ENCODE measurements around the gene ADGRV1. TPM values are rescaled to one million over a fixed set of nuclear protein-coding genes. Genes with fewer than 3 reads are reported as not detected.

ADGRV1 gene
- total RNA-seq, 4 donors from 2014 or later = 0.39 to 1.9 (median 1.00) TPM

DNA sequence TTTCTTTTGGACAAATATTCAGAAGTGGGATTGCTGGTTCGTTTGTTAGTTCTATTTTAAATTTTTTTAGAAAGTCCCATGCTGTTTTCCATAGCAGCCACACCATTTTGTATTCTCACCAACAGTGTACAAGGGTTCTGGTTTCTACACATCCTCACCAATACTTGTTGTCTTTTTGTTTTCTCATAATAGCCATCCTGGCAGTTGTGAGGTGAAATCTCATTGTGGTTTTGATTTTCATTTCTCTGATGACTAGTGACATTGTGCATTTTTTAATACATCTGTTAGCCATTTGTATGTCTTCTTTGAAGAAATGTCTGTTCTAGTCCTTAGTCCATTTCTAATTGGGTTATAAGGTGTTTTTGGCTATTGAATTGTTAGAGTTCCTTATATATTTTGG lies 610.3 kb downstream of the ADGRV1 start:
- Histone ChIP-seq H3K36me3 (no peaks in the 10 kb centered on the region), H3K4me1 (peaks cover 0 to 16% (median 10%) of the 10 kb centered on the region in 4 donors), H3K27me3 (no peaks in the 10 kb centered on the region), H3K9me3 (no peaks in the 10 kb centered on the region), H3K4me3 (no peak overlapping the region), H3K27ac (no peak overlapping the region)
- no peak for DNase-seq (ENCODE audit: low spot score in 2 of 2)
- WGBS, 2 donors = 69 to 73% methylated on average over 1 of the region's 1 CpG
- TF ChIP-seq, protein P1, sequence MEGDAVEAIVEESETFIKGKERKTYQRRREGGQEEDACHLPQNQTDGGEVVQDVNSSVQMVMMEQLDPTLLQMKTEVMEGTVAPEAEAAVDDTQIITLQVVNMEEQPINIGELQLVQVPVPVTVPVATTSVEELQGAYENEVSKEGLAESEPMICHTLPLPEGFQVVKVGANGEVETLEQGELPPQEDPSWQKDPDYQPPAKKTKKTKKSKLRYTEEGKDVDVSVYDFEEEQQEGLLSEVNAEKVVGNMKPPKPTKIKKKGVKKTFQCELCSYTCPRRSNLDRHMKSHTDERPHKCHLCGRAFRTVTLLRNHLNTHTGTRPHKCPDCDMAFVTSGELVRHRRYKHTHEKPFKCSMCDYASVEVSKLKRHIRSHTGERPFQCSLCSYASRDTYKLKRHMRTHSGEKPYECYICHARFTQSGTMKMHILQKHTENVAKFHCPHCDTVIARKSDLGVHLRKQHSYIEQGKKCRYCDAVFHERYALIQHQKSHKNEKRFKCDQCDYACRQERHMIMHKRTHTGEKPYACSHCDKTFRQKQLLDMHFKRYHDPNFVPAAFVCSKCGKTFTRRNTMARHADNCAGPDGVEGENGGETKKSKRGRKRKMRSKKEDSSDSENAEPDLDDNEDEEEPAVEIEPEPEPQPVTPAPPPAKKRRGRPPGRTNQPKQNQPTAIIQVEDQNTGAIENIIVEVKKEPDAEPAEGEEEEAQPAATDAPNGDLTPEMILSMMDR (IDR thresholded peaks at IDR 0.05) = no peak
- TF ChIP-seq EP300 (IDR thresholded peaks at IDR 0.05) (no peak), POLR2A (IDR thresholded peaks at IDR 0.05) (no peak)

DNA sequence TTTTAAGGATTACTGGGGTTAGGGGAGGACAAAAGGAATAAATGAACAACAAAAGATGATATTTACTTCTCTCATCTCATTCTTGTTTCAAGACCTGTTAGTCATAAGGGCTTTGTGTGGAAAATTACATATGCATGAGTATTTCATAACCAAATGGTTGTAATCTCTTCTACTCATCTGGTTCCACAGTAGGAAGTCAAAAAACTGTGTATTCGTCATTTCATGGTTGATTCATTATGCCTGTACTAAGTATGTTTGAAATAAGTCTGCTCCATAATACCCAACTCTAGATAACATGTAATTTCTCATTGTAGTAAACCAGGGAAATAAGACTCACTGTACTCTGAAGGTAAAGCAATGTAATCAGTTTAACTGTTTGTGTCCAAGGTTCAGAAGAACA lies 611.7 kb downstream of the ADGRV1 start:
- TF ChIP-seq, protein P1 (IDR thresholded peaks at IDR 0.05) = no peak
- TF ChIP-seq EP300 (IDR thresholded peaks at IDR 0.05) = no peak
- no peak for TF ChIP-seq POLR2A (IDR thresholded peaks at IDR 0.05)
- Histone ChIP-seq H3K4me1 (peaks cover 0 to 4% (median under 1%) of the 10 kb centered on the region in 4 donors), H3K4me3 (no peak overlapping the region), H3K27me3 (no peaks in the 10 kb centered on the region), H3K9me3 (no peaks in the 10 kb centered on the region), H3K27ac (peak overlapping the region in 1 of 4 donors; percentile 28), H3K36me3 (no peaks in the 10 kb centered on the region)
- 0 to 3% methylated on average over 1 of the region's 1 CpG for WGBS, 2 donors
- DNase-seq (ENCODE audit: low spot score in 2 of 2) = no peak

DNA sequence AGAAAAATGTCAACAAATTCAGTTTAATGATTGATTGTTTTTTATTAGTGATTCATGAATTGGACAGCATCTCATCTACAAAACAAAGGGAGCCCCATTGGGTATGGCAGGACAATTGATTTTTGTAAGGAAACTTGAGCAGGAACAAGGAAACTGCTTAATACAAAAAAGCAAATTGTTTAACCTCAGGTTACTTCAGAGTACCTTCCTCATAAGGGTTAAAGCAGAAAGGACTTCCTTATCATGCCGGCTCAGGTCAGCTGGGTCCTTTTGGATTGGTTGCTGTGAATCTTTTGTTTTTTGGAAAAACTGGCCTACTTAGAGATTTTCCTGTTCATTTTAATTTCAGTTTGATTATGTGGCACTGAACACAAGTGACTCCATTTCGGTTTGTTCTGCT lies 612.7 kb downstream of the ADGRV1 start:
- DNase-seq (ENCODE audit: low spot score in 2 of 2) = no peak
- no peaks in the 10 kb centered on the region for H3K36me3 ChIP-seq
- WGBS, 2 donors = 68 to 69% methylated on average over 2 of the region's 2 CpGs
- TF ChIP-seq POLR2A (IDR thresholded peaks at IDR 0.05) (no peak), EP300 (IDR thresholded peaks at IDR 0.05) (no peak)
- TF ChIP-seq, protein P1 (IDR thresholded peaks at IDR 0.05) = no peak
- H3K9me3 ChIP-seq = no peaks in the 10 kb centered on the region
- H3K27ac ChIP-seq = no peak overlapping the region
- no peaks in the 10 kb centered on the region for H3K27me3 ChIP-seq
- H3K4me1 ChIP-seq = peaks cover 0 to 4% (median 0%) of the 10 kb centered on the region in 4 donors
- H3K4me3 ChIP-seq = no peak overlapping the region

DNA sequence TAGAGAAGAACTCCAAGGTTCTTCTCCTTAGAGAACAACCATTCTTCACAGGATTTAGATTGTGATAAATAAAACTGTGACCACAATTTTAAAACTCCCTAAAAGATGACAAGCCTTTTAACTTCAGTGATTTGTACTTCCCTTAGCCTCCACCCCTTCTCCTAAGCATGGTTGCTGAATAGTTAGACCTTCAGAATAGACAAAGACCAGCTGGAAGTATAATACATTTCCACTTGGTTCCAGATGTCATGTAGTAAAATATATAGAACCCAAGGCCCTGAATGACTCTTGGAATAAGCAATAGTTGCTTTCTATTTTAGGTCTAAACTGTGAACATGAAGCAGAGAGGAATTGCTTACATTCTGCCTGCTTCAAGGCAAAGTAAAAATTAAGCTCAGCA lies 615.8 kb downstream of the ADGRV1 start:
- no peaks in the 10 kb centered on the region for H3K9me3 ChIP-seq
- H3K4me1 ChIP-seq = peaks cover 0 to 23% (median 4%) of the 10 kb centered on the region in 4 donors
- no peaks in the 10 kb centered on the region for H3K36me3 ChIP-seq
- no peak overlapping the region for H3K27ac ChIP-seq
- DNase-seq (ENCODE audit: low spot score in 2 of 2) = no peak
- no peak overlapping the region for H3K4me3 ChIP-seq
- TF ChIP-seq EP300 (IDR thresholded peaks at IDR 0.05) (no peak), POLR2A (IDR thresholded peaks at IDR 0.05) (no peak)
- TF ChIP-seq, protein P1 (IDR thresholded peaks at IDR 0.05) = no peak
- no peaks in the 10 kb centered on the region for H3K27me3 ChIP-seq

DNA sequence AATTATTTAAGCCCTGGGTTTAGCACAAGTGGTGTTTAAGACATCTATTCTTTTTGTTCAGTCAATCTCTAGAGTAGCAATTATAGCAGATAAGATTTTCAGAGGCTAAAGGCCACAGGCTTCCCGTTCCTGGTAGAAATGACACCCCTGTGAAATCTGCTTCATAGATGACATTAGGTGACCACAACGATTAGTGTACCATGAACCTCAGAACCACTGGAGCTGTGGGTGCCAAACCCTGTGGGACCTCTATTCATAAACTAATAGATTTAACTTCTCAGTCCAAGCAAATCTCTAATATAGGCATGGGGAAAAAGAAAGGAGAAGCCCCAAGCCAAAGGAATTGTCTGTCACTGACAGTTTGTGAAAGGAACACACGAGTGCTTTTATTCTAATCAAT lies 617.1 kb downstream of the ADGRV1 start:
- Histone ChIP-seq H3K27ac (no peak overlapping the region), H3K9me3 (no peaks in the 10 kb centered on the region), H3K36me3 (no peaks in the 10 kb centered on the region), H3K4me1 (peaks cover 0 to 22% (median 4%) of the 10 kb centered on the region in 4 donors), H3K27me3 (no peaks in the 10 kb centered on the region), H3K4me3 (no peak overlapping the region)
- DNase-seq (ENCODE audit: low spot score in 2 of 2) = no peak
- 39 to 49% methylated on average over 3 of the region's 3 CpGs for WGBS, 2 donors
- TF ChIP-seq POLR2A (IDR thresholded peaks at IDR 0.05) (no peak), EP300 (IDR thresholded peaks at IDR 0.05) (no peak)
- TF ChIP-seq, protein P1 (IDR thresholded peaks at IDR 0.05) = no peak

Measured in tibial nerve (tissue), 4 donors.